ENCODE results near the gene NAV2.

Gene NAV2

DNA sequence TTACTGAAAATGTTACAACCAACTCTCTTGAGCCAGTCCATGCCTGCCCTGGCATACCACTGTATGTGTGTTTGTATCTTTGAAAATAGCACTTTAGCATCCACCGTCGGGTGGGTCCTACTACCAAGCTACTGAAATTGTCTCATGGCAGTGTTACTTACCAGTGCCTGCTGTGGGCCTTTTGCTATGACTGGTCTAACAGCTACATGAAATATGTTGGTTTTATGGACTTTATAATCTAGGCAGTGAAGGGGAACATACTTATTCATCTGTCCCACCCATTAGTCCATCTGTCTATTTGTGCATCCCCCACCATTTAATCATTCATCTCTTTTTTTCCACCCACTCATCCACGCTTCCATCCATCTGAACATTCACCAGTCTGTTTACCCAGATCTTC lies 106.0 kb downstream of the NAV2 start:
- no peak overlapping the region for H3K4me3 ChIP-seq (ENCODE audit: low read depth, low read length)
- H2BK120ac ChIP-seq (ENCODE audit: insufficient read depth, low read length, poor library complexity) = no peak overlapping the region
- H2BK5ac ChIP-seq (ENCODE audit: low read depth, low read length, poor library complexity) = no peak overlapping the region
- H3K9ac ChIP-seq (ENCODE audit: low read length) = no peak overlapping the region
- H3K79me2 ChIP-seq (ENCODE audit: control insufficient read depth, insufficient read depth, low read length, poor library complexity) = no peaks in the 10 kb centered on the region
- no peaks in the 10 kb centered on the region for H3K79me1 ChIP-seq (ENCODE audit: low read length)
- H2AFZ ChIP-seq (ENCODE audit: insufficient read depth, low read length, poor library complexity) = no peak overlapping the region
- 100% methylated on average over 1 of the region's 3 CpGs for WGBS (ENCODE audit: extremely low coverage, insufficient coverage, insufficient read length)
- H3K27me3 ChIP-seq (ENCODE audit: insufficient read depth, low read length) = no peaks in the 10 kb centered on the region
- H4K8ac ChIP-seq (ENCODE audit: low read depth, low read length) = no peak overlapping the region
- no peak overlapping the region for H3K18ac ChIP-seq (ENCODE audit: low read length)
- H3K4ac ChIP-seq (ENCODE audit: low read depth, low read length) = no peak overlapping the region
- no peak overlapping the region for H3K14ac ChIP-seq (ENCODE audit: low read length)
- no peak overlapping the region for H3K23ac ChIP-seq (ENCODE audit: low read length)
- H3K27ac ChIP-seq (ENCODE audit: low read depth, low read length) = no peak overlapping the region
- H4K12ac ChIP-seq (ENCODE audit: low read depth, low read length) = no peak overlapping the region
- H3K4me2 ChIP-seq (ENCODE audit: low read length) = no peak overlapping the region
- no peak for DNase-seq
- H4K91ac ChIP-seq (ENCODE audit: low read depth, low read length) = no peak overlapping the region
- H3K4me1 ChIP-seq (ENCODE audit: control insufficient read depth in 1 of 2, insufficient read depth in 2 of 2, low read length in 2 of 2) = peaks cover 0 to 5% of the 10 kb centered on the region in 2 experiments
- no peak overlapping the region for H2BK12ac ChIP-seq (ENCODE audit: low read length)
- no peaks in the 10 kb centered on the region for H3K9me3 ChIP-seq (ENCODE audit: insufficient read depth, low read depth, low read length)
- H3K36me3 ChIP-seq (ENCODE audit: control insufficient read depth in 1 of 2, insufficient read depth in 2 of 2, low read length in 2 of 2) = no peaks in the 10 kb centered on the region
- H2AK5ac ChIP-seq (ENCODE audit: low read length) = no peak overlapping the region

DNA sequence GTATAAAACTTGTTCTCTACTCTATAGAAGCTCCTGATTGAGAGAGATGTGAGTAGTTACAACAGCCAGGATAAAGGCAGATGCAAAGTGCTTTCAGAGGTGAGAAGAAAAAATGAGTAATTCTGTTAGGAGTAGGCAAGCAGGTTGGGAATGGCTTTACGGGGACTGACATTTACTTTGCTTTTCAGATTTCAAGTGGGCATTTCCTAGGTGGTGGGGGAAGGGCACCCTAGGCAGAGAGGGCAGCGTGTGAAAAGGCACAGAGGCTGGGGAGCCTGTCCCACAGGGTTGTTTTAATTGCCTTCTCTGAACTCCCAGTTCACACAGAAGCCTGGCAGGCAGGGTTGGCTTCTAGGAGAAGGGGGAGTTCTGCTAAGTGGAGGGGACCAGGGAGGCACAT lies 106.5 kb downstream of the NAV2 start:
- no peak overlapping the region for H4K8ac ChIP-seq (ENCODE audit: low read depth, low read length)

DNA sequence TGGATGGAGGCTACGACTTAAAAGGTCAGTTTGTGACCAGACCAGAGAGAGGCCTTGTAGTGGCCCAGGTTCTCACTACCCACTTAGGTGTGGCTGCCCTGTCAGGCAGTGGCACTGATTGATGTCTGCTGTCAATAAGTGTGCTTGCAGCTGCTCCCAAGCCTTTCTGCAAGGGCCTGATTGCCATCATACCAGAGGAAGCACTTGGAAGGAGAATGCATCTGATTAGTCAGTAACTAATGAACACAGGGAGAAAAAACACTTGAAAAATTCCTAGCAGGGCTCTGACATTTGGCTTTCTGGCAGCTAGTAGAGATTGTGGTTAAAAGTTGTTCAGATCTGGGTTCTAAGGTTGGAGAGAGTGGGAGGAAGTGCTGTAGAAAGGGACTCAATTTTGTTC lies 107.5 kb downstream of the NAV2 start:
- Histone ChIP-seq H3K27me3 (ENCODE audit: insufficient read depth, low read length) (no peaks in the 10 kb centered on the region), H3K4ac (ENCODE audit: low read depth, low read length) (no peak overlapping the region), H3K14ac (ENCODE audit: low read length) (no peak overlapping the region), H3K27ac (ENCODE audit: low read depth, low read length) (no peak overlapping the region), H3K4me1 (ENCODE audit: control insufficient read depth in 1 of 2, insufficient read depth in 2 of 2, low read length in 2 of 2) (peaks cover 0 to 5% of the 10 kb centered on the region in 2 experiments), H2AK5ac (ENCODE audit: low read length) (no peak overlapping the region), H3K79me1 (ENCODE audit: low read length) (no peaks in the 10 kb centered on the region), H4K12ac (ENCODE audit: low read depth, low read length) (no peak overlapping the region), H3K36me3 (ENCODE audit: control insufficient read depth in 1 of 2, insufficient read depth in 2 of 2, low read length in 2 of 2) (no peaks in the 10 kb centered on the region), H3K9ac (ENCODE audit: low read length) (no peak overlapping the region), H3K4me3 (ENCODE audit: low read depth, low read length) (no peak overlapping the region), H2BK5ac (ENCODE audit: low read depth, low read length, poor library complexity) (no peak overlapping the region), H2AFZ (ENCODE audit: insufficient read depth, low read length, poor library complexity) (no peak overlapping the region), H2BK12ac (ENCODE audit: low read length) (no peak overlapping the region), H4K8ac (ENCODE audit: low read depth, low read length) (no peak overlapping the region), H2BK120ac (ENCODE audit: insufficient read depth, low read length, poor library complexity) (no peak overlapping the region), H3K9me3 (ENCODE audit: insufficient read depth, low read depth, low read length) (no peaks in the 10 kb centered on the region), H4K91ac (ENCODE audit: low read depth, low read length) (no peak overlapping the region), H3K18ac (ENCODE audit: low read length) (no peak overlapping the region), H3K79me2 (ENCODE audit: control insufficient read depth, insufficient read depth, low read length, poor library complexity) (no peaks in the 10 kb centered on the region), H3K4me2 (ENCODE audit: low read length) (no peak overlapping the region), H3K23ac (ENCODE audit: low read length) (no peak overlapping the region)
- WGBS (ENCODE audit: extremely low coverage, insufficient coverage, insufficient read length) = no CpG with 5 or more reads among the region's 1 CpG
- DNase-seq = no peak

More for the DNA sequence above, 106.5 kb downstream of the NAV2 start:
- Histone ChIP-seq H2BK5ac (ENCODE audit: low read depth, low read length, poor library complexity) (no peak overlapping the region), H3K23ac (ENCODE audit: low read length) (no peak overlapping the region), H3K79me1 (ENCODE audit: low read length) (no peaks in the 10 kb centered on the region), H3K27ac (ENCODE audit: low read depth, low read length) (no peak overlapping the region), H3K4me2 (ENCODE audit: low read length) (no peak overlapping the region), H3K36me3 (ENCODE audit: control insufficient read depth in 1 of 2, insufficient read depth in 2 of 2, low read length in 2 of 2) (no peaks in the 10 kb centered on the region), H2BK120ac (ENCODE audit: insufficient read depth, low read length, poor library complexity) (no peak overlapping the region), H2BK12ac (ENCODE audit: low read length) (no peak overlapping the region), H3K9me3 (ENCODE audit: insufficient read depth, low read depth, low read length) (no peaks in the 10 kb centered on the region), H3K4me1 (ENCODE audit: control insufficient read depth in 1 of 2, insufficient read depth in 2 of 2, low read length in 2 of 2) (peaks cover 0 to 5% of the 10 kb centered on the region in 2 experiments), H3K14ac (ENCODE audit: low read length) (no peak overlapping the region), H4K91ac (ENCODE audit: low read depth, low read length) (no peak overlapping the region), H3K9ac (ENCODE audit: low read length) (no peak overlapping the region), H2AFZ (ENCODE audit: insufficient read depth, low read length, poor library complexity) (no peak overlapping the region), H4K12ac (ENCODE audit: low read depth, low read length) (no peak overlapping the region), H3K18ac (ENCODE audit: low read length) (no peak overlapping the region), H3K79me2 (ENCODE audit: control insufficient read depth, insufficient read depth, low read length, poor library complexity) (no peaks in the 10 kb centered on the region), H3K4ac (ENCODE audit: low read depth, low read length) (no peak overlapping the region), H2AK5ac (ENCODE audit: low read length) (no peak overlapping the region), H3K4me3 (ENCODE audit: low read depth, low read length) (no peak overlapping the region), H3K27me3 (ENCODE audit: insufficient read depth, low read length) (no peaks in the 10 kb centered on the region)
- no peak for DNase-seq
- no CpG with 5 or more reads among the region's 2 CpGs for WGBS (ENCODE audit: extremely low coverage, insufficient coverage, insufficient read length)

DNA sequence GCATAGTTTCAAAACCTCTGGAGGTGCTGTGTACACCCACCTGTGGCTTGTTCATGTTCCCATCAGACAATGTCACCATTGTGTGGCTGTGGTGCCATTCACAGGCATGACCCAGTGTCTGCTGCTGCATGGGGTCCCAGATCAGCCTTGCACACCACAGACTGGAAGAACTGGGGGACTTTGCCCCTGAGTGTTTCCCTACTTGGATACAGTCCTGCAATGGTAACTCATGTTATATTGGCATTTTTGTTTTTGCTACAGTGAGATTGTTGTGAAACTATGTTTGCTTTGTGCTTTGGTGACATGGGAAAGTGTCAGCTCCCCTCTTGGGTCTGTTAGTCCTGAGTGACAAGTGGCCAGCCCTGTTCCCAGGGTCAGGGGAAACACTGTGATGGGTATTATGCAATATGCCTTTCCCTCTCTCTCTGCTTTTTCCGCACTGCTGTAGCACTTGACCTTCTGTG lies 108.8 kb downstream of the NAV2 start:
- no CpG with 5 or more reads among the region's 1 CpG for WGBS (ENCODE audit: extremely low coverage, insufficient coverage, insufficient read length)
- Histone ChIP-seq H3K36me3 (ENCODE audit: control insufficient read depth in 1 of 2, insufficient read depth in 2 of 2, low read length in 2 of 2) (no peaks in the 10 kb centered on the region), H3K27ac (ENCODE audit: low read depth, low read length) (no peak overlapping the region), H4K91ac (ENCODE audit: low read depth, low read length) (no peak overlapping the region), H2AK5ac (ENCODE audit: low read length) (no peak overlapping the region), H2AFZ (ENCODE audit: insufficient read depth, low read length, poor library complexity) (no peak overlapping the region), H4K8ac (ENCODE audit: low read depth, low read length) (no peak overlapping the region), H3K14ac (ENCODE audit: low read length) (no peak overlapping the region), H3K79me1 (ENCODE audit: low read length) (no peaks in the 10 kb centered on the region), H2BK120ac (ENCODE audit: insufficient read depth, low read length, poor library complexity) (no peak overlapping the region), H3K4me1 (ENCODE audit: control insufficient read depth in 1 of 2, insufficient read depth in 2 of 2, low read length in 2 of 2) (peaks cover 0 to 5% of the 10 kb centered on the region in 2 experiments), H4K12ac (ENCODE audit: low read depth, low read length) (no peak overlapping the region), H3K4ac (ENCODE audit: low read depth, low read length) (no peak overlapping the region), H3K4me3 (ENCODE audit: low read depth, low read length) (no peak overlapping the region), H3K18ac (ENCODE audit: low read length) (no peak overlapping the region), H2BK12ac (ENCODE audit: low read length) (no peak overlapping the region), H3K9ac (ENCODE audit: low read length) (no peak overlapping the region), H2BK5ac (ENCODE audit: low read depth, low read length, poor library complexity) (no peak overlapping the region), H3K23ac (ENCODE audit: low read length) (no peak overlapping the region), H3K4me2 (ENCODE audit: low read length) (no peak overlapping the region), H3K9me3 (ENCODE audit: insufficient read depth, low read depth, low read length) (no peaks in the 10 kb centered on the region), H3K79me2 (ENCODE audit: control insufficient read depth, insufficient read depth, low read length, poor library complexity) (no peaks in the 10 kb centered on the region), H3K27me3 (ENCODE audit: insufficient read depth, low read length) (no peaks in the 10 kb centered on the region)
- DNase-seq = no peak

All from trophoblast cell (in vitro differentiated cells and primary cell).